HepG2 (cell line): ENCODE results near the gene PEBP1. TPM values are rescaled to one million over a fixed set of nuclear protein-coding genes. Genes with fewer than 3 reads are reported as not detected.

Experiments
- BHLHE40 ChIP-seq: IDR thresholded peaks from 2 replicates; pipeline ENCODE4 v1.6.1; 2011; ENCODE audit warnings: low read length, improper control_type of control experiment
- CC2D1A ChIP-seq: sonication (generic); formaldehyde crosslinking; IDR thresholded peaks from 2 replicates; pipeline ENCODE4 v1.8.1; 2023; ENCODE audit warnings: mild to moderate bottlenecking, missing genetic modification reagents
- GFI1 ChIP-seq: sonication (generic); formaldehyde crosslinking; IDR thresholded peaks from 2 replicates; pipeline ENCODE4 v1.5.0; 2020; ENCODE audit warnings: missing genetic modification reagents, mild to moderate bottlenecking, borderline replicate concordance
- HDAC6 ChIP-seq: fragments of 200-600 bp; sonication (generic); IDR thresholded peaks from 2 replicates; pipeline ENCODE4 v1.7.0; 2017; ENCODE audit warnings: mild to moderate bottlenecking, antibody characterized with exemption, low read length, low read depth
- IRX3 ChIP-seq: sonication (generic); formaldehyde crosslinking; IDR thresholded peaks from 2 replicates; pipeline ENCODE4 v1.8.1; 2023; ENCODE audit warnings: mild to moderate bottlenecking, low read depth, missing genetic modification reagents, borderline replicate concordance
- PAF1 ChIP-seq: IDR thresholded peaks from 2 replicates; pipeline ENCODE4 v1.6.1; 2016; ENCODE audit warnings: missing genetic modification reagents, missing compliant biosample characterization
- PAWR ChIP-seq: sonication (generic); formaldehyde crosslinking; IDR thresholded peaks from 2 replicates; pipeline ENCODE4 v1.4.0; 2020; ENCODE audit warnings: missing genetic modification reagents, mild to moderate bottlenecking, borderline replicate concordance
- POLR2AphosphoS5 ChIP-seq: IDR thresholded peaks from 2 replicates; pipeline ENCODE4 v1.6.1; 2012; ENCODE audit warnings: low read depth, low read length
- RBM22 ChIP-seq: fragments of 200-400 bp; formaldehyde crosslinking; optimal IDR thresholded peaks from 2 replicates; pipeline ENCODE3; 2017; ENCODE audit warnings: mild to moderate bottlenecking, low read length, moderate library complexity
- SMARCC2 ChIP-seq: fragments of 450-650 bp; IDR thresholded peaks from 2 replicates; pipeline ENCODE4 v1.6.1; 2017; ENCODE audit warnings: antibody characterized with exemption, mild to moderate bottlenecking
- SP140L ChIP-seq: sonication (generic); formaldehyde crosslinking; IDR thresholded peaks from 2 replicates; pipeline ENCODE4 v1.4.0; 2020; ENCODE audit warnings: missing genetic modification reagents, borderline replicate concordance
- ZBTB8A ChIP-seq: sonication (generic); formaldehyde crosslinking; IDR thresholded peaks from 2 replicates; pipeline ENCODE4 v1.4.0; 2020; ENCODE audit warnings: mild to moderate bottlenecking, low read depth, missing genetic modification reagents, borderline replicate concordance
- ZNF20 ChIP-seq: sonication (generic); formaldehyde crosslinking; IDR thresholded peaks from 2 replicates; pipeline ENCODE4 v1.4.0; 2020; ENCODE audit warnings: mild to moderate bottlenecking, moderate library complexity, missing genetic modification reagents
- ZNF549 ChIP-seq: sonication (generic); formaldehyde crosslinking; IDR thresholded peaks from 2 replicates; pipeline ENCODE4 v1.5.0; 2020; ENCODE audit warnings: missing genetic modification reagents
- ZNF552 ChIP-seq: sonication (generic); formaldehyde crosslinking; IDR thresholded peaks from 2 replicates; pipeline ENCODE4 v1.9.0; 2022; ENCODE audit warnings: missing genetic modification reagents, mild to moderate bottlenecking, borderline replicate concordance
- ZNF615 ChIP-seq: sonication (generic); formaldehyde crosslinking; IDR thresholded peaks from 2 replicates; pipeline ENCODE4 v1.5.0; 2020; ENCODE audit warnings: mild to moderate bottlenecking, missing genetic modification reagents, borderline replicate concordance
- ZNF749 ChIP-seq: sonication (generic); formaldehyde crosslinking; IDR thresholded peaks from 2 replicates; pipeline ENCODE4 v1.8.0; 2022; ENCODE audit warnings: mild to moderate bottlenecking, missing genetic modification reagents, moderate library complexity, borderline replicate concordance
- polyA plus RNA-seq, 8 experiments: library from polyadenylated mRNA; depleted of rRNA in 3 of 8; stranded (reverse) in 7 of 8; unstranded in 1 of 8; fragments of >200 nt; fragmentation: Illumina TruSeq in 4 of 8; extraction: Trizol in 4 of 8; gene quantifications; 2 replicates each; pipeline versions ENCODE4 v1.2.1 to v1.2.3, GENCODE V29; 2011 to 2016; ENCODE audit warnings: low read depth in 4 of 8, missing spikeins in 1 of 8, mixed read lengths in 1 of 8; ENCODE audit not compliant: insufficient read depth in 1 of 8
- total RNA-seq, 5 experiments: library from RNA; depleted of rRNA; stranded (reverse); fragments of >200 nt; fragmentation: Illumina TruSeq; extraction: Trizol; gene quantifications; 2 replicates each; pipeline ENCODE4 v1.2.3, GENCODE V29; 2016; ENCODE audit warnings: low read depth in 1 of 5
- TF ChIP-seq, protein P1 (sequence below): sonication (generic); formaldehyde crosslinking; conservative IDR thresholded peaks from 2 replicates; pipeline ENCODE4 v1.5.0; 2020; ENCODE audit warnings: missing genetic modification reagents
- TF ChIP-seq, protein P2 (sequence below): sonication (generic); formaldehyde crosslinking; IDR thresholded peaks from 2 replicates; pipeline ENCODE4 v1.5.0; 2020; ENCODE audit warnings: missing genetic modification reagents
- TF ChIP-seq, protein P3 (sequence below): sonication (generic); formaldehyde crosslinking; IDR thresholded peaks from 2 replicates; pipeline ENCODE4 v1.4.0; 2020; ENCODE audit warnings: missing genetic modification reagents
- TF ChIP-seq, protein P4 (sequence below): sonication (generic); formaldehyde crosslinking; IDR thresholded peaks from 2 replicates; pipeline ENCODE4 v1.4.0; 2020; ENCODE audit warnings: missing genetic modification reagents
- TF ChIP-seq, protein P5 (sequence below): sonication (generic); formaldehyde crosslinking; IDR thresholded peaks from 2 replicates; pipeline ENCODE4 v1.4.0; 2020; ENCODE audit warnings: missing genetic modification reagents, borderline replicate concordance
- TF ChIP-seq, protein P6 (sequence below): IDR thresholded peaks from 2 replicates; pipeline ENCODE4 v1.6.1; 2016; ENCODE audit warnings: missing biosample characterization, missing genetic modification reagents, low read depth

Gene PEBP1
- total and polyA plus RNA-seq, 2 of the 13 experiments (the other 11 are each of a cell fraction or from before 2014, with no cell fraction given), result 538 to 1,505 TPM

DNA sequence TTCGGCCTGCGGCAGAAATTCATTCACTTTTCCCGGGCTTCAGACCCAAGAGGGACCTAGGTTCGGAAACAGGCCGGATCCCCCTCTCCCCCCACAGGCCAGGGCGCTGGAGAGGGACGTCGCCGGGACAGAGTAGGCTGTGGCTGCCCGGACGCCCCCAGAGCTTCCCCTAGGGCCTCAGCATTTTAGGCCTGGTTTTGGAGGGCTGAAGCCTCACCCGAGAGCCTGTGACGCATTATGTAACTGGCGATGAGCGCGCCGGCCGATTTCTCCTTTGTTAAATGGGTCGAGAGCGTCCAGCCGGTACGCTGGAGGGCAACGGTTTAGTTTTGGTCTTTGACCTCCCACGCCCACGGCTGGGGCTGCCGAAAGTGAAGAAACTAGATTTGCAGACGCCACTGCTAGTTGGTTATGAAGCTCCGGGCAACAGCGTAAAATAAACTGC lies 657 bp downstream of the PEBP1 start (continued):
- TF ChIP-seq, protein P1, sequence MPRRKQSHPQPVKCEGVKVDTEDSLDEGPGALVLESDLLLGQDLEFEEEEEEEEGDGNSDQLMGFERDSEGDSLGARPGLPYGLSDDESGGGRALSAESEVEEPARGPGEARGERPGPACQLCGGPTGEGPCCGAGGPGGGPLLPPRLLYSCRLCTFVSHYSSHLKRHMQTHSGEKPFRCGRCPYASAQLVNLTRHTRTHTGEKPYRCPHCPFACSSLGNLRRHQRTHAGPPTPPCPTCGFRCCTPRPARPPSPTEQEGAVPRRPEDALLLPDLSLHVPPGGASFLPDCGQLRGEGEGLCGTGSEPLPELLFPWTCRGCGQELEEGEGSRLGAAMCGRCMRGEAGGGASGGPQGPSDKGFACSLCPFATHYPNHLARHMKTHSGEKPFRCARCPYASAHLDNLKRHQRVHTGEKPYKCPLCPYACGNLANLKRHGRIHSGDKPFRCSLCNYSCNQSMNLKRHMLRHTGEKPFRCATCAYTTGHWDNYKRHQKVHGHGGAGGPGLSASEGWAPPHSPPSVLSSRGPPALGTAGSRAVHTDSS (CRISPR knock-in tag), result no peak
- TF ChIP-seq SP140L (CRISPR knock-in tag) (no peak), IRX3 (CRISPR knock-in tag) (no peak), ZNF552 (no peak), ZNF549 (CRISPR knock-in tag) (no peak), ZNF749 (CRISPR knock-in tag) (no peak), PAWR (no peak), RBM22 (no peak), HDAC6 (no peak), BHLHE40 (no peak), CC2D1A (CRISPR knock-in tag) (no peak), POLR2AphosphoS5 (no peak; the same call in 1 of the 2 replicates), GFI1 (peak; percentile 80; the same call in 1 of the 2 replicates), ZBTB8A (no peak), ZNF20 (CRISPR knock-in tag) (no peak), PAF1 (CRISPR knock-in tag) (no peak), ZNF615 (CRISPR knock-in tag) (no peak), SMARCC2 (no peak)
- TF ChIP-seq, protein P2, sequence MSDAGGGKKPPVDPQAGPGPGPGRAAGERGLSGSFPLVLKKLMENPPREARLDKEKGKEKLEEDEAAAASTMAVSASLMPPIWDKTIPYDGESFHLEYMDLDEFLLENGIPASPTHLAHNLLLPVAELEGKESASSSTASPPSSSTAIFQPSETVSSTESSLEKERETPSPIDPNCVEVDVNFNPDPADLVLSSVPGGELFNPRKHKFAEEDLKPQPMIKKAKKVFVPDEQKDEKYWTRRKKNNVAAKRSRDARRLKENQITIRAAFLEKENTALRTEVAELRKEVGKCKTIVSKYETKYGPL (CRISPR knock-in tag), result peak; percentile 42; the same call in 1 of the 2 replicates
- TF ChIP-seq, protein P3, sequence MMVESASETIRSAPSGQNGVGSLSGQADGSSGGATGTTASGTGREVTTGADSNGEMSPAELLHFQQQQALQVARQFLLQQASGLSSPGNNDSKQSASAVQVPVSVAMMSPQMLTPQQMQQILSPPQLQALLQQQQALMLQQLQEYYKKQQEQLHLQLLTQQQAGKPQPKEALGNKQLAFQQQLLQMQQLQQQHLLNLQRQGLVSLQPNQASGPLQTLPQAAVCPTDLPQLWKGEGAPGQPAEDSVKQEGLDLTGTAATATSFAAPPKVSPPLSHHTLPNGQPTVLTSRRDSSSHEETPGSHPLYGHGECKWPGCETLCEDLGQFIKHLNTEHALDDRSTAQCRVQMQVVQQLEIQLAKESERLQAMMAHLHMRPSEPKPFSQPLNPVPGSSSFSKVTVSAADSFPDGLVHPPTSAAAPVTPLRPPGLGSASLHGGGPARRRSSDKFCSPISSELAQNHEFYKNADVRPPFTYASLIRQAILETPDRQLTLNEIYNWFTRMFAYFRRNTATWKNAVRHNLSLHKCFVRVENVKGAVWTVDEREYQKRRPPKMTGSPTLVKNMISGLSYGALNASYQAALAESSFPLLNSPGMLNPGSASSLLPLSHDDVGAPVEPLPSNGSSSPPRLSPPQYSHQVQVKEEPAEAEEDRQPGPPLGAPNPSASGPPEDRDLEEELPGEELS (CRISPR knock-in tag), result no peak
- TF ChIP-seq, protein P4, sequence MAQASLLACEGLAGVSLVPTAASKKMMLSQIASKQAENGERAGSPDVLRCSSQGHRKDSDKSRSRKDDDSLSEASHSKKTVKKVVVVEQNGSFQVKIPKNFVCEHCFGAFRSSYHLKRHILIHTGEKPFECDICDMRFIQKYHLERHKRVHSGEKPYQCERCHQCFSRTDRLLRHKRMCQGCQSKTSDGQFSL (CRISPR knock-in tag), result 0 out of 2 replicates have a peak, but pooled peaks have one; percentile 46
- TF ChIP-seq, protein P5, sequence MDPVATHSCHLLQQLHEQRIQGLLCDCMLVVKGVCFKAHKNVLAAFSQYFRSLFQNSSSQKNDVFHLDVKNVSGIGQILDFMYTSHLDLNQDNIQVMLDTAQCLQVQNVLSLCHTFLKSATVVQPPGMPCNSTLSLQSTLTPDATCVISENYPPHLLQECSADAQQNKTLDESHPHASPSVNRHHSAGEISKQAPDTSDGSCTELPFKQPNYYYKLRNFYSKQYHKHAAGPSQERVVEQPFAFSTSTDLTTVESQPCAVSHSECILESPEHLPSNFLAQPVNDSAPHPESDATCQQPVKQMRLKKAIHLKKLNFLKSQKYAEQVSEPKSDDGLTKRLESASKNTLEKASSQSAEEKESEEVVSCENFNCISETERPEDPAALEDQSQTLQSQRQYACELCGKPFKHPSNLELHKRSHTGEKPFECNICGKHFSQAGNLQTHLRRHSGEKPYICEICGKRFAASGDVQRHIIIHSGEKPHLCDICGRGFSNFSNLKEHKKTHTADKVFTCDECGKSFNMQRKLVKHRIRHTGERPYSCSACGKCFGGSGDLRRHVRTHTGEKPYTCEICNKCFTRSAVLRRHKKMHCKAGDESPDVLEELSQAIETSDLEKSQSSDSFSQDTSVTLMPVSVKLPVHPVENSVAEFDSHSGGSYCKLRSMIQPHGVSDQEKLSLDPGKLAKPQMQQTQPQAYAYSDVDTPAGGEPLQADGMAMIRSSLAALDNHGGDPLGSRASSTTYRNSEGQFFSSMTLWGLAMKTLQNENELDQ (CRISPR knock-in tag), result no peak
- TF ChIP-seq, protein P6, sequence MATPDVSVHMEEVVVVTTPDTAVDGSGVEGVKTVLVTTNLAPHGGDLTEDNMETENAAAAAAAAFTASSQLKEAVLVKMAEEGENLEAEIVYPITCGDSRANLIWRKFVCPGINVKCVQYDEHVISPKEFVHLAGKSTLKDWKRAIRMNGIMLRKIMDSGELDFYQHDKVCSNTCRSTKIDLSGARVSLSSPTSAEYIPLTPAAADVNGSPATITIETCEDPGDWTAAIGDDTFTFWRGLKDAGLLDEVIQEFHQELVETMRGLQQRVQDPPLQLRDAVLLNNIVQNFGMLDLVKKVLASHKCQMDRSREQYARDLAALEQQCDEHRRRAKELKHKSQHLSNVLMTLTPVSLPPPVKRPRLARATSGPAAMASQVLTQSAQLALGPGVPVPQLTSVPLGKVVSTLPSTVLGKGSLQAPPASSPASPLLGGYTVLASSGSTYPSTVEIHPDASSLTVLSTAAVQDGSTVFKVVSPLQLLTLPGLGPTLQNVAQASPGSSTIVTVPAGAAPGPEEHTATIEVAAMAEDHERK (CRISPR knock-in tag), result no peak
